GM04504 (cell line): ENCODE measurements around the gene CEP41.

Experiments used
- DNase-seq: peaks from one replicate; pipeline ENCODE4 v3.0.0-alpha.2; 2012; ENCODE audit warnings: low read depth

Gene CEP41

GRCh38 chr7:130417213-130417612 lies 23.6 kb downstream of the CEP41 start:
- DNase-seq, result no peak

- DNase-seq, result no peak
These were observed 25.8 kb downstream of the CEP41 start for GRCh38 chr7:130415006-130415405.

- DNase-seq, result no peak
These were observed 27.6 kb downstream of the CEP41 start for GRCh38 chr7:130413201-130413600.

- no peak for DNase-seq
These were observed 29.8 kb downstream of the CEP41 start for GRCh38 chr7:130410868-130411541.

- no peak for DNase-seq
These were observed 31.1 kb downstream of the CEP41 start for GRCh38 chr7:130409712-130410072.

GRCh38 chr7:130409067-130409711 lies 31.6 kb downstream of the CEP41 start:
- no peak for DNase-seq

GRCh38 chr7:130405003-130405402 lies 35.8 kb downstream of the CEP41 start:
- no peak for DNase-seq

GRCh38 chr7:130401578-130401977 lies 39.2 kb downstream of the CEP41 start:
- no peak for DNase-seq

- DNase-seq, result no peak
These were observed 39.7 kb downstream of the CEP41 start for GRCh38 chr7:130401101-130401500.

GRCh38 chr7:130400120-130400572 lies 40.7 kb downstream of the CEP41 start:
- DNase-seq, result peak; percentile 76

- DNase-seq, result no peak
These were observed 42.2 kb downstream of the CEP41 start for GRCh38 chr7:130398526-130399090.

- DNase-seq, result no peak
These were observed 43.1 kb downstream of the CEP41 start for GRCh38 chr7:130397758-130398073.

- DNase-seq, result no peak
These were observed 43.6 kb downstream of the CEP41 start for GRCh38 chr7:130397051-130397757.

GRCh38 chr7:130396109-130396508 lies 44.7 kb downstream of the CEP41 start:
- DNase-seq, result no peak

- DNase-seq, result no peak
These were observed 45.4 kb downstream of the CEP41 start for GRCh38 chr7:130395421-130395820.

- no peak for DNase-seq
These were observed 46.2 kb downstream of the CEP41 start for GRCh38 chr7:130394421-130395195.

GRCh38 chr7:130393841-130394411 lies 46.9 kb downstream of the CEP41 start:
- DNase-seq, result no peak

- DNase-seq, result no peak
These were observed 47.7 kb downstream of the CEP41 start for GRCh38 chr7:130393101-130393561.

GRCh38 chr7:130390486-130390885 lies 50.3 kb downstream of the CEP41 start:
- no peak for DNase-seq

GRCh38 chr7:130388671-130389070 lies 52.1 kb downstream of the CEP41 start:
- no peak for DNase-seq

GRCh38 chr7:130387628-130388403 lies 53.0 kb downstream of the CEP41 start:
- DNase-seq, result no peak
